GM23338 (cell line): ENCODE results near the gene NPC1L1. TPM values are rescaled to one million over a fixed set of nuclear protein-coding genes. Genes with fewer than 3 reads are reported as not detected.

Source experiments
- ATAC-seq: fragments of 200-7000 bp; cut with Tn5 transposase; 3 replicates; pipeline ENCODE4 v1.9.1; 2020
- DNase-seq: peaks from one replicate; pipeline ENCODE4 v3.0.0-alpha.2; 2015; ENCODE audit warnings: low spot score
- H2AFZ ChIP-seq: fragments of 200-600 bp; sonication (generic); 2 replicates; pipeline ENCODE4 v1.8.0; 2016; ENCODE audit warnings: antibody characterized with exemption, mild to moderate bottlenecking, moderate library complexity
- H3F3A ChIP-seq: fragments of 200-600 bp; sonication (generic); replicated peaks from 2 replicates; pipeline ENCODE4 v1.8.0; 2017; ENCODE audit warnings: antibody characterized with exemption, mixed run types, low read depth
- H3K27ac ChIP-seq: fragments of 200-600 bp; sonication (generic); 2 replicates; pipeline ENCODE4 v1.6.1; 2016; ENCODE audit warnings: low read depth
- H3K27me3 ChIP-seq: fragments of 200-600 bp; sonication (generic); 2 replicates; pipeline ENCODE4 v1.8.0; 2016; ENCODE audit warnings: mild to moderate bottlenecking, mixed run types, moderate library complexity; ENCODE audit not compliant: insufficient read depth
- H3K36me3 ChIP-seq: fragments of 200-600 bp; sonication (generic); 2 replicates; pipeline ENCODE4 v1.8.0; 2016; ENCODE audit warnings: mild to moderate bottlenecking; ENCODE audit not compliant: insufficient read depth
- H3K4me1 ChIP-seq: fragments of 200-600 bp; sonication (generic); 2 replicates; pipeline ENCODE4 v1.8.0; 2016; ENCODE audit warnings: mild to moderate bottlenecking, moderate library complexity; ENCODE audit not compliant: insufficient read depth
- H3K4me2 ChIP-seq: fragments of 200-600 bp; sonication (generic); 2 replicates; pipeline ENCODE4 v1.7.1; 2017; ENCODE audit warnings: mixed run types
- H3K4me3 ChIP-seq: fragments of 200-600 bp; sonication (generic); 2 replicates; pipeline ENCODE4 v1.6.1; 2016; ENCODE audit warnings: mixed run types
- H3K79me2 ChIP-seq: fragments of 200-600 bp; sonication (generic); replicated peaks from 2 replicates; pipeline ENCODE4 v1.8.0; 2017; ENCODE audit warnings: mild to moderate bottlenecking; ENCODE audit not compliant: insufficient read depth
- H3K9me2 ChIP-seq: fragments of 200-600 bp; sonication (generic); 2 replicates; pipeline ENCODE4 v1.8.0; 2017; ENCODE audit not compliant: insufficient read depth
- H4K20me1 ChIP-seq: fragments of 200-600 bp; sonication (generic); replicated peaks from 2 replicates; pipeline ENCODE4 v1.8.0; 2017; ENCODE audit warnings: mild to moderate bottlenecking; ENCODE audit not compliant: insufficient read depth
- H3K27ac Mint-ChIP-seq: 2 replicates; pipeline ENCODE4 v1.8.0; 2020; ENCODE audit warnings: inconsistent platforms, mild to moderate bottlenecking, moderate library complexity, mixed read lengths
- H3K27me3 Mint-ChIP-seq: 3 replicates; pipeline ENCODE4 v1.8.0; 2022; ENCODE audit warnings: low read depth, mild to moderate bottlenecking, moderate library complexity, mixed read lengths, inconsistent platforms; ENCODE audit not compliant: insufficient read depth, poor library complexity
- H3K36me3 Mint-ChIP-seq: 3 replicates; pipeline ENCODE4 v1.8.0; 2021; ENCODE audit warnings: low read depth, mild to moderate bottlenecking, inconsistent platforms, moderate library complexity, mixed read lengths
- H3K4me1 Mint-ChIP-seq: 3 replicates; pipeline ENCODE4 v1.8.0; 2020; ENCODE audit warnings: mild to moderate bottlenecking, inconsistent platforms, mixed read lengths
- H3K4me3 Mint-ChIP-seq: 3 replicates; pipeline ENCODE4 v1.8.0; 2021; ENCODE audit warnings: moderate library complexity, mild to moderate bottlenecking, inconsistent platforms, mixed read lengths
- H3K9me3 Mint-ChIP-seq: 3 replicates; pipeline ENCODE4 v1.8.0; 2020; ENCODE audit warnings: moderate library complexity, mild to moderate bottlenecking, inconsistent platforms, mixed read lengths
- CREB1 ChIP-seq: fragments of 250-450 bp; sonication (Bioruptor Pico); IDR thresholded peaks from 2 replicates; pipeline ENCODE4 v1.5.0; 2020; ENCODE audit warnings: low read depth, mild to moderate bottlenecking, moderate library complexity
- CTCF ChIP-seq, 2 experiments: fragments of 200-600 bp in 1 of 2; sonication (generic) in 1 of 2; conservative IDR thresholded peaks; 2 replicates each; pipeline versions ENCODE4 v1.5.1 to v1.6.1; 2016 to 2017; ENCODE audit warnings: antibody characterized with exemption in 2 of 2, low read depth in 2 of 2, mild to moderate bottlenecking in 2 of 2, moderate library complexity in 1 of 2
- ETS1 ChIP-seq: IDR thresholded peaks from 2 replicates; pipeline ENCODE4 v1.6.1; 2016; ENCODE audit warnings: antibody characterized with exemption
- EZH2 ChIP-seq: fragments of 200-600 bp; sonication (generic); IDR thresholded peaks from one replicate; pipeline ENCODE4 v1.8.0; 2017; ENCODE audit warnings: antibody characterized with exemption, mild to moderate bottlenecking, low read depth; ENCODE audit not compliant: unreplicated experiment
- EZH2phosphoT487 ChIP-seq: fragments of 200-600 bp; sonication (generic); IDR thresholded peaks from one replicate; pipeline ENCODE4 v1.8.1; 2018; ENCODE audit warnings: antibody characterized with exemption; ENCODE audit not compliant: unreplicated experiment
- JUNB ChIP-seq: IDR thresholded peaks from one replicate; pipeline ENCODE4 v1.6.1; 2016; ENCODE audit warnings: antibody characterized with exemption; ENCODE audit not compliant: unreplicated experiment
- NANOG ChIP-seq: IDR thresholded peaks from 2 replicates; pipeline ENCODE4 v1.6.1; 2016; ENCODE audit warnings: antibody characterized with exemption, borderline replicate concordance
- POLR2AphosphoS5 ChIP-seq: IDR thresholded peaks from 2 replicates; pipeline ENCODE4 v1.6.1; 2016; ENCODE audit warnings: antibody characterized with exemption, low read depth
- STAT1 ChIP-seq: IDR thresholded peaks from one replicate; pipeline ENCODE4 v1.6.1; 2016; ENCODE audit warnings: antibody characterized with exemption; ENCODE audit not compliant: unreplicated experiment
- ZNF114 ChIP-seq: fragments of 250-450 bp; sonication (Bioruptor Pico); IDR thresholded peaks from 2 replicates; pipeline ENCODE4 v1.5.0; 2020; ENCODE audit warnings: mild to moderate bottlenecking, moderate library complexity
- ZNF331 ChIP-seq: fragments of 250-450 bp; sonication (Bioruptor Pico); IDR thresholded peaks from 2 replicates; pipeline ENCODE4 v1.5.0; 2020; ENCODE audit warnings: low read depth, mild to moderate bottlenecking, moderate library complexity
- polyA plus RNA-seq: library from polyadenylated mRNA; unstranded; fragments of >200 nt; fragmentation: Nextera tagmentation; extraction: Ambion mirVana; gene quantifications from 2 replicates; pipeline ENCODE4 v1.2.1, GENCODE V29; 2016
- total RNA-seq: library from RNA; depleted of rRNA; stranded (reverse); fragments of >200 nt; shearing (Covaris generic); gene quantifications from 2 replicates; pipeline ENCODE4 v1.2.3, GENCODE V29; 2014
- TF ChIP-seq, protein P1 (sequence below): IDR thresholded peaks from one replicate; pipeline ENCODE4 v1.6.1; 2018; ENCODE audit warnings: antibody characterized with exemption; ENCODE audit not compliant: unreplicated experiment
- TF ChIP-seq, protein P2 (sequence below): fragments of 250-450 bp; sonication (Bioruptor Pico); IDR thresholded peaks from 2 replicates; pipeline ENCODE4 v1.5.0; 2020; ENCODE audit warnings: mild to moderate bottlenecking, moderate library complexity

Gene NPC1L1
- total and polyA plus RNA-seq, 2 experiments from 2014 or later: 0.03 TPM; not detected in 1

- no peaks in the 10 kb centered on the region for H3K4me1 ChIP-seq
- no peak overlapping the region for H3K27ac Mint-ChIP-seq
- H3K27ac ChIP-seq: no peak overlapping the region
- no peaks in the 10 kb centered on the region for H3K9me2 ChIP-seq
- no peaks in the 10 kb centered on the region for H3F3A ChIP-seq
- H4K20me1 ChIP-seq: no peaks in the 10 kb centered on the region
- no peak overlapping the region for H2AFZ ChIP-seq
- no peak overlapping the region for H3K4me2 ChIP-seq
- no peaks in the 10 kb centered on the region for H3K27me3 Mint-ChIP-seq
- H3K27me3 ChIP-seq: no peaks in the 10 kb centered on the region
- no peaks in the 10 kb centered on the region for H3K36me3 ChIP-seq
- no peak for DNase-seq
- no peak for TF ChIP-seq POLR2AphosphoS5
- TF ChIP-seq, protein P1, sequence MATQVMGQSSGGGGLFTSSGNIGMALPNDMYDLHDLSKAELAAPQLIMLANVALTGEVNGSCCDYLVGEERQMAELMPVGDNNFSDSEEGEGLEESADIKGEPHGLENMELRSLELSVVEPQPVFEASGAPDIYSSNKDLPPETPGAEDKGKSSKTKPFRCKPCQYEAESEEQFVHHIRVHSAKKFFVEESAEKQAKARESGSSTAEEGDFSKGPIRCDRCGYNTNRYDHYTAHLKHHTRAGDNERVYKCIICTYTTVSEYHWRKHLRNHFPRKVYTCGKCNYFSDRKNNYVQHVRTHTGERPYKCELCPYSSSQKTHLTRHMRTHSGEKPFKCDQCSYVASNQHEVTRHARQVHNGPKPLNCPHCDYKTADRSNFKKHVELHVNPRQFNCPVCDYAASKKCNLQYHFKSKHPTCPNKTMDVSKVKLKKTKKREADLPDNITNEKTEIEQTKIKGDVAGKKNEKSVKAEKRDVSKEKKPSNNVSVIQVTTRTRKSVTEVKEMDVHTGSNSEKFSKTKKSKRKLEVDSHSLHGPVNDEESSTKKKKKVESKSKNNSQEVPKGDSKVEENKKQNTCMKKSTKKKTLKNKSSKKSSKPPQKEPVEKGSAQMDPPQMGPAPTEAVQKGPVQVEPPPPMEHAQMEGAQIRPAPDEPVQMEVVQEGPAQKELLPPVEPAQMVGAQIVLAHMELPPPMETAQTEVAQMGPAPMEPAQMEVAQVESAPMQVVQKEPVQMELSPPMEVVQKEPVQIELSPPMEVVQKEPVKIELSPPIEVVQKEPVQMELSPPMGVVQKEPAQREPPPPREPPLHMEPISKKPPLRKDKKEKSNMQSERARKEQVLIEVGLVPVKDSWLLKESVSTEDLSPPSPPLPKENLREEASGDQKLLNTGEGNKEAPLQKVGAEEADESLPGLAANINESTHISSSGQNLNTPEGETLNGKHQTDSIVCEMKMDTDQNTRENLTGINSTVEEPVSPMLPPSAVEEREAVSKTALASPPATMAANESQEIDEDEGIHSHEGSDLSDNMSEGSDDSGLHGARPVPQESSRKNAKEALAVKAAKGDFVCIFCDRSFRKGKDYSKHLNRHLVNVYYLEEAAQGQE: no peak
- TF ChIP-seq, protein P2, sequence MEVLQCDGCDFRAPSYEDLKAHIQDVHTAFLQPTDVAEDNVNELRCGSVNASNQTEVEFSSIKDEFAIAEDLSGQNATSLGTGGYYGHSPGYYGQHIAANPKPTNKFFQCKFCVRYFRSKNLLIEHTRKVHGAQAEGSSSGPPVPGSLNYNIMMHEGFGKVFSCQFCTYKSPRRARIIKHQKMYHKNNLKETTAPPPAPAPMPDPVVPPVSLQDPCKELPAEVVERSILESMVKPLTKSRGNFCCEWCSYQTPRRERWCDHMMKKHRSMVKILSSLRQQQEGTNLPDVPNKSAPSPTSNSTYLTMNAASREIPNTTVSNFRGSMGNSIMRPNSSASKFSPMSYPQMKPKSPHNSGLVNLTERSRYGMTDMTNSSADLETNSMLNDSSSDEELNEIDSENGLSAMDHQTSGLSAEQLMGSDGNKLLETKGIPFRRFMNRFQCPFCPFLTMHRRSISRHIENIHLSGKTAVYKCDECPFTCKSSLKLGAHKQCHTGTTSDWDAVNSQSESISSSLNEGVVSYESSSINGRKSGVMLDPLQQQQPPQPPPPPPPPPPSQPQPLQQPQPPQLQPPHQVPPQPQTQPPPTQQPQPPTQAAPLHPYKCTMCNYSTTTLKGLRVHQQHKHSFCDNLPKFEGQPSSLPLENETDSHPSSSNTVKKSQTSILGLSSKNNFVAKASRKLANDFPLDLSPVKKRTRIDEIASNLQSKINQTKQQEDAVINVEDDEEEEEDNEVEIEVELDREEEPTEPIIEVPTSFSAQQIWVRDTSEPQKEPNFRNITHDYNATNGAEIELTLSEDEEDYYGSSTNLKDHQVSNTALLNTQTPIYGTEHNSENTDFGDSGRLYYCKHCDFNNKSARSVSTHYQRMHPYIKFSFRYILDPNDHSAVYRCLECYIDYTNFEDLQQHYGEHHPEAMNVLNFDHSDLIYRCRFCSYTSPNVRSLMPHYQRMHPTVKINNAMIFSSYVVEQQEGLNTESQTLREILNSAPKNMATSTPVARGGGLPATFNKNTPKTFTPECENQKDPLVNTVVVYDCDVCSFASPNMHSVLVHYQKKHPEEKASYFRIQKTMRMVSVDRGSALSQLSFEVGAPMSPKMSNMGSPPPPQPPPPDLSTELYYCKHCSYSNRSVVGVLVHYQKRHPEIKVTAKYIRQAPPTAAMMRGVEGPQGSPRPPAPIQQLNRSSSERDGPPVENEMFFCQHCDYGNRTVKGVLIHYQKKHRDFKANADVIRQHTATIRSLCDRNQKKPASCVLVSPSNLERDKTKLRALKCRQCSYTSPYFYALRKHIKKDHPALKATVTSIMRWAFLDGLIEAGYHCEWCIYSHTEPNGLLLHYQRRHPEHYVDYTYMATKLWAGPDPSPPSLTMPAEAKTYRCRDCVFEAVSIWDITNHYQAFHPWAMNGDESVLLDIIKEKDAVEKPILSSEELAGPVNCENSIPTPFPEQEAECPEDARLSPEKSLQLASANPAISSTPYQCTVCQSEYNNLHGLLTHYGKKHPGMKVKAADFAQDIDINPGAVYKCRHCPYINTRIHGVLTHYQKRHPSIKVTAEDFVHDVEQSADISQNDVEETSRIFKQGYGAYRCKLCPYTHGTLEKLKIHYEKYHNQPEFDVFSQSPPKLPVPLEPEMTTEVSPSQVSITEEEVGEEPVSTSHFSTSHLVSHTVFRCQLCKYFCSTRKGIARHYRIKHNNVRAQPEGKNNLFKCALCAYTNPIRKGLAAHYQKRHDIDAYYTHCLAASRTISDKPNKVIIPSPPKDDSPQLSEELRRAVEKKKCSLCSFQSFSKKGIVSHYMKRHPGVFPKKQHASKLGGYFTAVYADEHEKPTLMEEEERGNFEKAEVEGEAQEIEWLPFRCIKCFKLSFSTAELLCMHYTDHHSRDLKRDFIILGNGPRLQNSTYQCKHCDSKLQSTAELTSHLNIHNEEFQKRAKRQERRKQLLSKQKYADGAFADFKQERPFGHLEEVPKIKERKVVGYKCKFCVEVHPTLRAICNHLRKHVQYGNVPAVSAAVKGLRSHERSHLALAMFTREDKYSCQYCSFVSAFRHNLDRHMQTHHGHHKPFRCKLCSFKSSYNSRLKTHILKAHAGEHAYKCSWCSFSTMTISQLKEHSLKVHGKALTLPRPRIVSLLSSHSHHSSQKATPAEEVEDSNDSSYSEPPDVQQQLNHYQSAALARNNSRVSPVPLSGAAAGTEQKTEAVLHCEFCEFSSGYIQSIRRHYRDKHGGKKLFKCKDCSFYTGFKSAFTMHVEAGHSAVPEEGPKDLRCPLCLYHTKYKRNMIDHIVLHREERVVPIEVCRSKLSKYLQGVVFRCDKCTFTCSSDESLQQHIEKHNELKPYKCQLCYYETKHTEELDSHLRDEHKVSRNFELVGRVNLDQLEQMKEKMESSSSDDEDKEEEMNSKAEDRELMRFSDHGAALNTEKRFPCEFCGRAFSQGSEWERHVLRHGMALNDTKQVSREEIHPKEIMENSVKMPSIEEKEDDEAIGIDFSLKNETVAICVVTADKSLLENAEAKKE (CRISPR knock-in tag): no peak
- no peak for TF ChIP-seq NANOG
- TF ChIP-seq EZH2: no peak
- no peak for TF ChIP-seq ZNF114 (CRISPR knock-in tag)
- no peak for TF ChIP-seq ZNF331 (CRISPR knock-in tag)
- no peak for TF ChIP-seq JUNB
- TF ChIP-seq STAT1: no peak
- TF ChIP-seq CREB1 (CRISPR knock-in tag): no peak
- no peak for TF ChIP-seq CTCF (conservative IDR thresholded peaks at IDR 0.05; ENCODE audit: low read depth in 2 of 2)
- no peak for TF ChIP-seq EZH2phosphoT487
- TF ChIP-seq ETS1: no peak
- no peaks in the 10 kb centered on the region for H3K79me2 ChIP-seq
- no peak overlapping the region for H3K4me3 Mint-ChIP-seq
- no peak overlapping the region for H3K4me3 ChIP-seq
- no peaks in the 10 kb centered on the region for H3K36me3 Mint-ChIP-seq
- H3K4me1 Mint-ChIP-seq: no peaks in the 10 kb centered on the region
- no peaks in the 10 kb centered on the region for H3K9me3 Mint-ChIP-seq
- ATAC-seq: no peak
Observed at GRCh38 chr7:44517175-44517574, 24.0 kb downstream of the NPC1L1 start.
